Neural progenitor cell (in vitro differentiated cells): ENCODE data around the gene AGR2.

Source experiments
- EZH2 ChIP-seq: fragments of 200-600 bp; sonication (generic); IDR thresholded peaks from 2 replicates; pipeline ENCODE4 v1.6.1; 2017; ENCODE audit warnings: antibody characterized with exemption, mild to moderate bottlenecking, moderate library complexity
- TF ChIP-seq, protein P1 (sequence below): fragments of 200-600 bp; sonication (generic); IDR thresholded peaks from 2 replicates; pipeline ENCODE4 v1.5.1; 2017; ENCODE audit warnings: antibody characterized with exemption, mild to moderate bottlenecking

DNA sequence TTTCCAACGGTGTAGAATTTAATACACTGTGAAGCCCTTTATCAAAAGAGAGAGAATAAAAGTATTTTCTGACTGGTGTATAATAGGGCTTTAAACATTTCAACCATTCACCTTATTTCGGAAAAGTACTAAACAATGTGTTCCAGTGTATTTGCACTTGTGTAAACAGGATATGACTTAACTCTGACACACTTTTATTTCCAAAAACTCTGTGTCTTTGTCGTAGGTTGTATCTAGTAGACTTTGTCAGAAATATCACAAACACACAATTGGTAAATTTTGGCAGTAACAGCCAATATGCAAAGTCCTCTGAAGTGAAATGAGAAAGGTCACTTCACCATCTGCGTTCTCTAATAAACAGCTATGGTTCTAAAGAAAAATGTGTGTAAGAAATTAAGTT lies 61.6 kb downstream of the AGR2 start:
- no peak for TF ChIP-seq EZH2
- TF ChIP-seq, protein P1, sequence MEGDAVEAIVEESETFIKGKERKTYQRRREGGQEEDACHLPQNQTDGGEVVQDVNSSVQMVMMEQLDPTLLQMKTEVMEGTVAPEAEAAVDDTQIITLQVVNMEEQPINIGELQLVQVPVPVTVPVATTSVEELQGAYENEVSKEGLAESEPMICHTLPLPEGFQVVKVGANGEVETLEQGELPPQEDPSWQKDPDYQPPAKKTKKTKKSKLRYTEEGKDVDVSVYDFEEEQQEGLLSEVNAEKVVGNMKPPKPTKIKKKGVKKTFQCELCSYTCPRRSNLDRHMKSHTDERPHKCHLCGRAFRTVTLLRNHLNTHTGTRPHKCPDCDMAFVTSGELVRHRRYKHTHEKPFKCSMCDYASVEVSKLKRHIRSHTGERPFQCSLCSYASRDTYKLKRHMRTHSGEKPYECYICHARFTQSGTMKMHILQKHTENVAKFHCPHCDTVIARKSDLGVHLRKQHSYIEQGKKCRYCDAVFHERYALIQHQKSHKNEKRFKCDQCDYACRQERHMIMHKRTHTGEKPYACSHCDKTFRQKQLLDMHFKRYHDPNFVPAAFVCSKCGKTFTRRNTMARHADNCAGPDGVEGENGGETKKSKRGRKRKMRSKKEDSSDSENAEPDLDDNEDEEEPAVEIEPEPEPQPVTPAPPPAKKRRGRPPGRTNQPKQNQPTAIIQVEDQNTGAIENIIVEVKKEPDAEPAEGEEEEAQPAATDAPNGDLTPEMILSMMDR = no peak
